Measurements from ENCODE around the gene PRKN.

PRKN gene

DNA sequence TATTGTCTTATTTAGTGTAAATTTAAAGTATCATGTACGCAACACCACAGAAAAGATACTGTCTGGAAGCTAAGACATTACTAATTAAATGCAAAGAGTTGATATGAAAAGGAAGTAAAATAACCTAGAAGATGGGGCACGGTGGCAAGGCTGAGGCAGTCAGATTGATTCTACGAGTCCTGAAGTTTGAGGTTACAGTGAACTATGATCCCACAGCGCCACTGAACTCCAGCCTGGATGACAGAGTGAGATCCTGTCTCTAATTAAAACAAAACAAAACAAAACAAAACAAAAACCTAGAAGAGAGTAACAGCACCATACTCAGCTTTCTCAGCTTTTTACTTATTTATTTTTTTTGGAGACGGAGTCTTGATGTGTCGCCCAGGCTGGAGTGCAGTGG is 199.0 kb downstream of the PRKN start:
- DNase-seq = no peak

DNA sequence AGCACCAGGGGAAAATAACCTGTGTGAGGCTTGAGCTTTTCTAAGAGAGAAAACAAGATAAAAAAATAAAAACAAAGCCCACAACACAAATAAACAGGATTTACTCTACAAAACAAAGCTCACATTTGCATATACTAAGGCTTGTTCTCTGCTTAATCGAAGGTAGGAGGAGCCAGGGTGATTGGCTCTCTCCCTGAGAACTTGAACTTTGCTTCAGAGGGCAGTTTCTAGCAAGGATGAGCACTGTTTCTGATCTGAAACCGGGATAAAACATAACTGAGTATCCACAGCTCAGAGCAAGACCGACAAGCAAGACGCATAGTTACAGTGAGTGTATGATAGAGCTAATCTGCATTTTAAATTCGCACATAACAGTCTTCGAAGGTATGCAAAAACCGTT is 200.6 kb downstream of the PRKN start:
- DNase-seq = no peak

DNA sequence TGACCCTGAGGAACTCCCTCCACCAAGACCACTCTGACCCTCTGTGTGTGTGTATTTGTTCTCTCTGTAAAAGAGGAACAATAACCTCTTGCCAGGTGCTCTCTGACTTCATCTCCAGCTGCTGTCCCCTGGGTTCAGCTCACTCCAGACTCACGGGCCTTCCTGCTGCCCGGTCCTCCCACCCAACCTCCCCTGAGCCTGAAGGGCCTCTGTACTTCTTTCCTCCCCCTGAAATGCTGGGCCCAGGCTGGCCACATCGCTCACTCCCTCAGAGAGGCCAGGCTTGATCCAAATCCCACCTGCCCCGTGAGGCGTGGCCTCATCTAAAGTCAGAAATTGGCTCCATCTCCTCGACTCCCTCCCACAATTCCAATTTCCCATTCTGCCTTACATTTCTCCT is 202.4 kb downstream of the PRKN start:
- DNase-seq = no peak

DNA sequence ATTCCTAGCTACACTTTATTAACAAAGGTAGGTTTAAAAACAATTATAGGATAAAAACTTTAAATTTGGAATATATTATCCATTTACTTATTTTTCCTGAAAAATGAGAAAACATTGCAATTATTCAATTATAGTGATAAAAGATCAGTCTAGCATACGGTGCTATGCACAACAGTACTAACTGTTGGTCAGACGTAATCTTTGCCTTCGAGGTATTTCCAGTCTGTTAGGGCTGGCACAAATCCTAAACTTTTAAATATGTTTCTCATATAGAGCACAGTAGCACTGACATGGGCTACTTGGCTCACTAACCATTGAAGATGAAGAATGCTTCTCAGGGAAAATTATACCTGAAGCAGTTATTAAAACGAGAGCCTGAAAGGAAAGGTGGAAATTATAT is 214.8 kb downstream of the PRKN start:
- no peak for DNase-seq

DNA sequence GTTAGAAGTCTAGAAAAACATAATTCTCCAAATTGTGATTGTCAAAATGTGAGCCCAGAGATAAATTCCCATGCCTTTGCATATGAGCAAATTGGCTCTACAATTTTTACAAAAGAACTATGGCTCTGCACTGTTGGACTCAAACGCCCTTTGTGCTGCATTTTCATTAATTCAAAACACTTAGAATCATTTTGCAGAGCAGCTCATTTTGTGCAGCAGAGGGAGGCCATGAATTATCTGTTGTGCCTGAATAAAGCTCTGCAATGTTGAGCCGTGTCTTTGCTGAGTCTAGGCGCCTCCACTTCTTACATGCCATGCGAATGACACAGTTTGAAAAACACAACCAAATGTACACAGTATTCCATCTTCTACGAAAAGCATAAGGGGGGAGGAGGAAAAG is 230.2 kb downstream of the PRKN start:
- DNase-seq = no peak

DNA sequence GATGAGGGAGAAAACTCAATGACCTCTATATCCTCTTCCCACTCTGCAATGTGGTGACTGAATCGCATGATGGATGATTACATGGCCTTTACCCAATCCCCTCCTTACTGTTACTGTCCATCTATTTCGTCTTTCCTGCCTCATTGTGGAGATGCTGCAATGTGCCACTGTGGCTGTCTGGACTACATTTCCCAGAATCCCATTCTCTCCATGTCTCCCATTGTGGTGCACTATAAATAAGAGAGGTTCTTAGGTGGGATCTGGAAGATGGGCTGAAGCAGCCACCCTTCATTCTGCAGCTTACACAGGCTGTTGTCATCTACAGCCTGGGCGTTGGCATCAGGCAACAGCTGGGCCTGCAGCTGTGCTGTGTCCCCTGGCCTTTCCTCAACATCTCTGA is 233.6 kb downstream of the PRKN start:
- DNase-seq = no peak

DNA sequence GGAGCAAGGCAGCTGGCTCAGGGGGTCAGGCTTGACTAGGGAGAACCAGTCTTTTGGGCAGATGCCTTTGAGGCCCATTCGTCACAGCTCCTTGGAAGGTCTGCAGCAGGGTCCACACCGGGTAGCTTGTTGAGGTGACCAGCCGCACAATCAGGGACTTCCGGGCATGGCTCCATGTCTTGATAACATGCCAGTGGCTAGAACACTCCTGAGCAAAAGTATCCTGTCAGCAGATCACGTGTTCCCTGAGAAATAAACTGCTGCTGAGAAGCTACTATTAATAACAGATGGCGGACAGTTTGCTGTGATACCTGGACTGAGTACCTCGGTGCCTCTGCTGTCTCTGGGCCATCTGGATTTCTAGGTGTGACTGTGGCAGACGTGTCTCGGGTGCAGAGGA is 235.9 kb downstream of the PRKN start:
- no peak for DNase-seq

DNA sequence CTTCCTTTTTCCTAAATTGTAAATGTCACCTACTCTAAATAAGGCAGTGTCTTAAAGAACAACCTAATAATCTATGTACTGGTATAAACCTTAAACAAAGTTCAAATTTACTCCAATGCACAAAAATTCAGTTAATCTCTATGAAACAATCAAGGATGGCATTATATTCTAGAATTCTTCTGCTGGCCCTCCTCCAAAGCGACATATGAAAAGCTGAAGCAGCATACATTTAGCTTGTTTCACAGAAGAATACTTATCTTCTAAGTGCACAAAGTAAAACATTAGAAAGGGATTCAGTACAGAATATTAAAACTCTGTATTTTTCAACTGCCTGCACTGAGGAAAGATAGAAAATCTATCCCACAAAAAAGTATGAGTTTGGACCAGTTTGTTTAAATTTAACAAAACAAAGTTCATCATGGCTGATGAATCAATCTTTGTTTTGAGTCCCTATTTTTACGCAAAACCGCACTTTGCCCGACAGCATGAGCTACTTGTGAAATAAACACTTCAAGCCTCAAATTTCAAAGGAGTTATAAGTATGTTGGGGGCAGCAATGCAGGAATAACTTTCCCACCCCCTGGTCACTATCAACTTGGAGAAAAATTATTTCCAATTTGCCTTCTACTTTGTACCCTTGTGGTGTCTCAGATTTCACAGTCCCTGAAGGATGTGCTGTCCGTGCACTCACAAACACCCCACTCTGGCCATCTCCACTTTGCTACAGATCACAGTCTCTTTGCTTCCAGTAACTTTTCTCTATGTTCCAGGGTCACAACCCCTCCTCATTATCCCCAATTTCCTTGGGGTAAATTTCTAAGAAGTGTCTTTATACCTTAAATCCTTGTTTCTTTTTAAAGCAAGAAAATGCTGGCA is 238.2 kb downstream of the PRKN start:
- no peak for DNase-seq

DNA sequence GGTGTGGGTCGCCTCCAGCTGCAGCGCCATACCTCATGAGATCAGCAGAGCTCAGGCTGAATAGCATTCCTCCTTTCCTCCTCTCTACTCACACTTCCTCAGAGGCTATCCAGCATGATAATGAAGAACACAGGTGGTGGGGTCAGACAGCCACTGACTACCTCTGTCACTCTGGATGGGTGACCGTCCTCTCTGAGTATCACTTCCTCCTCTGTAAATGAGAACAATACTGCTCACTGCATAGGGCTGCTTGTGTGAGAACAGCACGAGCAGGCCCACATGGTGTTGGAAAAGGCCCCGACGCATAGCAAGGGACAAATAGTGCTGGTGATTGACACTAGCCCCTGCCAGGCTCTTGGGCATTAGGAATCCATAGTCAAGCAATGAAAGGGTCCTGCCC is 239.1 kb downstream of the PRKN start:
- DNase-seq = no peak

DNA sequence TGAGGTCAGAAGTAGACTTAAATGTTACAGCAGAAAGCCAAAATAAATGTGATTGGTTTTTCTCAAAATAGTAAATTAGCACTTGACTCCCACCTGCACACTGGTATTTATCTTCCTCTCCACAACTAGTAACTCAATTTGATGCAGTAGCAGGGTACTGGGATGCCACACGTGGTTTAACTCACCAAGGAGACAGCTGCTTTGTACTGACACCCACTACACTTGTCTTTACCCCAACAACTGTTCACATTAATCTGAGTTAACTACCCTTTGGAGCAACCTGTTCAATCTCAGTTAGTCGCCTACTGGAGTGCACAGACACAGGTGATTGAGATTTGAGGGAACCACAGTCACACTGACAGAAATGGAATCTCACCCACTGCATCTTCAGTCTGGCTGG is 242.1 kb downstream of the PRKN start:
- DNase-seq = no peak

DNA sequence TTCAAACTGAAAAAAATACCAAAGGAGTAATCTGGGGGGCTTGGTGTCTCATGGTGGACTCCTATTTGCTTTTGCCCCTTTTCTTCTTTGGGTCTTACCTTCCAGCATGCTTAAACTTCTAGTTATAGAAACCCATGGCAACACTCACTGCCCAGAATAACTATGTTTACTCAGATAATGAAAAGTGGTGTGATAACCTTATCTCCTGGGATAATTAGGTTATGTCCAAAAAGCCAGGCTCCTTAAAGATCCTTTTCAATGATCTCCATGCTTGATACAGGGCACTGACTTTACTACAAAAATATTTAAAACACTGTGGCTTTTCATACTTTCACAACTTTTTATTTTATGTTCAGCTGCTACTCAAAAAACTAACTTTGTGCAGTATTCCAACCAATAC is 245.6 kb downstream of the PRKN start:
- no peak for DNase-seq

DNA sequence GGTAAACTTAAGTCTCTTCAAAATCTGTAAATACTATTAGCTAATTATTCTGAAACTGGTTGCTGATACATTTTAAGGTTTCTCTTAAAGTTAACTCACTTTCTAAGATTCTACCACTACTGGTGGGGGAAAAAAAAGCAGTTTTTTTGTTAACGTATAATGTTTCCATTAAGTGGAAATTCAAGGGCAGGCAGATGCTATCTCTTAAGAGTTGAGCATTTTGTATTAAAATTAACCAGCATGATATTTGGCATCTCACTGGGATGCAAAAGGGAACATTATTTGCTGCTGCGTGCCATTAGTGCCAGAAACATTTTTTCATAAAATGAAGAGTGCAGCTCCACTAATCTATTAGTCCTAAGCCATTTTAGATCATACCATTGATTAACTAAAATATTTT is 246.2 kb downstream of the PRKN start:
- no peak for DNase-seq

DNA sequence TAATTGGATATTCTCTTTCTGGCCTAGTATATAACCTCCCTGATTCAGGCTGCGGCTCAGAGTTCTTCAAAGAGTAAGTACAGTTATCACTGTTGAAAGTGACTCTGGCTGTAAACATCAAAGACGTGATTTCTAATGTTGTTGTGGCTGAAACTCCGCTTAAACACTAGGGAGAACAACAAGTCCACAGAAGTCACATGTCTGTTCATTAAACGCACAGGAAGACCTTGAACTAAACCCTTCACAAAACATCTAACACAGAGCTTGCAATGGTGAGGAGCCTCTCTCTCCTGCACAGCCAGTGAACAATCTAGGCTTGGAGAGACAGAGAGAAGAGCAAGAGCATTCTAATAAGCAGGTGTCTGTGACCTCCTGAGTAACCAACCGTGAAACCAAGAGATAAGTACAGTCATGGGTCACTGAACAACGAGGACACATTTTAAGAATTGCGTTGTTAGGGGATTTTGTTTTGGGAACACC is 249.3 kb downstream of the PRKN start:
- DNase-seq = no peak

DNA sequence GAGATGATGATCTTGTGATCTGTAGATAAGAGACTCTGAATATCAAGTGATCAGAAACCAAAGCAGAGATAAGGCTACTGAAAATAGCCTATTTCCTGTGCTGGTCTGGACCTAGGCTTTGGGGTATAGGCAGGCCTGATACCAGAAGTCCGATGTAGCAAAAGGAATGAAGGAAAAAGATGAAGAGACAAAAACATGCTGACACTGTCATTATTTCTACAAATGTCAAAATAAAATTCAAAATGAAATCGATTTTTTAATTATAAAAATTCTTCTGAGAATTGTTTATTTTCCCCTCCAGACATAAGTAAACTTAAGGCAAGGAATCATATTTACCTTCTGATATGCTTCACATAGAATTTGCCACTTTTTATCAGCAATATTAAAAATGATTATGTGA is 252.8 kb downstream of the PRKN start:
- no peak for DNase-seq

DNA sequence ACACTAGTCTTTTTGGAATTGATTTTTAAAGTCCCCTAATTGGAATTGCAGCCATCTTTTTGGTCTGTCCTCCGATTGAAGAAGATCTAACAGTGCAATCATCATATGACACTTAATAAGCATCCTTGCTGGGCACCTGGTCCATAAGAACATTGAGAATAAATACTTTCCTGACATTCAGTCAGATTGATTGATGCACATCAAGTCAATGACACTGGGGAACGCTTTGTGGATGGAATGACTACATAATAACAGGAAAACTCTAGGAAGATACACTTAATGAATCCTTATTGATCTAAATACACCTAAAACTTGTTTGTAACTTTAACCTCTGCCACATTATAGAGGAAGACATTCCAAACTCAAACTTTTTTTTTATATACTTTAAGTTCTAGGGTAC is 255.7 kb downstream of the PRKN start:
- no peak for DNase-seq

DNA sequence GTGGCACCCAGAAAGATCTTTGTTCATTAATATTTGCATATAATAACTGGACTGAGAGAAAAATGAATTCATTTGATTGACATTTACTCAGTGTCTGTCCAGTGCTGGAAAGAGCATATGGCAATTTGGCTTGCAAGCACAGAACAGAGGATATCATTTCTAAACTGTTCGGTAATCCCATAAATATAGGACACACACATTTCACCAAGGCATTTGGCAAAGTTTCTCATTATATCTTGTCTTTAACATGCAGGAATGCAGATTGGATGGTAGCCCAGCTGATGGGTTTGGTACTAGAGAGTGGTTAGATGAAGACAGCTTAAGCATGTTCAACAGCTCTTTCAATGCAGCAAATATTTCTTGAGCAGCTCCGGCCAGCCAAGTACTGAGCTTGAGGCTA is 259.2 kb downstream of the PRKN start:
- no peak for DNase-seq

DNA sequence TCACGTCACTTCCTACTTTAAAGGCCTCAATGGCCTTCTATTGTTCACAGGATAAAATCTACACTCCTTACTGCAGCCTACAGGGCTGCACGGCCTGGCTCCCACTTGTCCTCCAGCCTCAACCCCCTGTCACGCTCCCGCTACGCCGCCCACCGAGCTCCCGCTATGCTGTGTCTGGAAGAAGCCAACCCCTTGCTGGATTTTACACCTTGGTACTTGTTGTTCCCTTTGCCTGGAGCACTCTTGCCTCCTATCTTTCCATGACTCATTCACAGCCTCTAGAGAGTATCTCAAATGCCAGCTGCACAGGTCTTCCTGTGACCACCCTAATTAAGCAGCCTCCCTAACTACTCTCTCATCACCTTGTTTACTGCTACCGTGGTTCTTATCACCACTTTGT is 259.9 kb downstream of the PRKN start:
- no peak for DNase-seq

DNA sequence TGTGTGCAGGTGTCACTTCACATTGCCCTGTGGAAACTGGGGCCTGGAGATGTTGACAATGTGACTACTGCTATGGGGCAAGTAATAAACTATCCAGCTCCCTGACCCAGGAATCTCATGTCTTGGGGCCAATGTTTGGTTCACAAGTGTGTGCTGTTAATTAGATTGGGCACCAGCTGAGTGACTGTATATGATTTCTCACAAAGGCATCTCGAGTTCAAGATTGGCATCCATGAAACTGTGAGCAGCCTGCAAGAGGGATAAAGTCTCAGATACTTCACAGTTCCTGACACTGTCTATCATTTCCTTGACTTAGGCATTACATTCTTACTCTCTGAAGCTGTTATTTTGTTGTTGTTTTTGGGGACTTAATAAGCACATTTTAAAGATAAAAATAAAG is 264.0 kb downstream of the PRKN start:
- no peak for DNase-seq

DNA sequence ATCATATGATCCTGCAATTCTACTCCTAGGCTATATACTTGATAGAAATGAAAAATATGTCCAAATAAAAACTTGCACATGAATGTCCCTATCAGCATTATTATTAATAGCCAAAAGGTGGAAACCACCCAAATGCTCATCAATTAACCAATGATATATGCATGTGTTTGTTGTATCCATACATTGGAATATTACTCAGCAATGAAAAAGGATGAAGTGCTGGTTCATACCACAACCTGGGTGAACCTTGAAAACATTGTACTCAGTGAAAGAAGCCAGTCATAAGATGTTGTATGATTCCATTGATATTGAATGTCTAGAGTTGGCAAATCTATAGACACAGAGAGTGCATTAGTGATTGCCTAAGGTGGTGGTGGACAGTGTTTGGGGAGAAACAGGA is 267.6 kb downstream of the PRKN start:
- DNase-seq = no peak

DNA sequence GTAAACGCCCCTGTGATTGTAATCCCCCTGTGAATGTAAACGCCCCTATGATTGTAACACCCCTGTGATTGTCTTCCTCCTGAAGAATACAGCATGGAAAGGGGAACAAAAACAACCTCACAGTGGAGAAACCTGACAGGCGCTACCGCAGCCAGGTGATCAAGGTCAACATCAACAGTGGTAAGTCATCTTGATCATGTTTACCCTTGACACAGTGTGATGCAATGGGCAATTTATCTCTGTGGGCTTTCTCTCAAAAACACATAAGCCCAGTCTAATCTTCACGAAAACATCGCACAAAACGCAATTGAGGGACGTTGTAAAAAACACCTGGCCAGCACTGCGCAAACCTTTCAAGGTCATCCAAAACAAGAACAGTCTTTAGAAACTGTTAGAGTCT is 277.2 kb downstream of the PRKN start:
- no peak for DNase-seq

DNA sequence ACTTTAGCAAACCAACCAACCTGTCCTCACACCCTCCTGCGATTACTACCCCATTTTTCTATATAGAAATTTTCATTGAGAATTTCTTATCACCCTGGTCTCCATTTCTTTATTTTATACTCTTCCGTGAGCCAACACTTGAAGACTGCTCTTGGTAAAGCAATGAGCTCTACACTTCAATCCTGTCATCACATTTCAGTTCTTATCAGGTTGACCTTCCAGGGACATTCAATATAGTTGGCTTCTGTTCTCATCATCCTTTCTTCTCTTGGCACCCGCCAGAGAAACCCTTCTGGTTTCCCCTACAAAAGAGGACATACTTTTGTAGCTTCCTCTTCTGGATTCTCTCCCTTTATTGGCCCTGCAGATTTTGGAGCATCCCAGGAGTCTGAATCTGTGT is 279.3 kb downstream of the PRKN start:
- no peak for DNase-seq

DNA sequence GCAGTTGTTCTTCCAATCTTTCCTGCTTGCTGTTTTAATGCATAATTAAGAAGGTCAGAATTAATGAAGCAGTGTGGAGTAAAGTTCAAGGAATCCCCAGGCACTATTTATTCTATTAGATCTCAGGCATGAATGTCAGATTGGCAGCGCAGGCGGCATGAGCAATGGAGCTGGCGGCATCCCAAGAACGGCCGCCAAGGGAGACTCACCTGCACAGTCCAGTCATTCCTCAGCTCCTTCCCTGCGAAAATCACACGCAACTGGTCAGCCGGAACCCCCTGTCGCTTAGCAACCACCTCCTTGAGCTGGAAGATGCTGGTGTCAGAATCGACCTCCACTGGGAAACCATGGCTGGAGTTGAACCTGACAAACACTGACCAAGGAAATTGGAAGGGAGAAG is 284.5 kb downstream of the PRKN start:
- no peak for DNase-seq

DNA sequence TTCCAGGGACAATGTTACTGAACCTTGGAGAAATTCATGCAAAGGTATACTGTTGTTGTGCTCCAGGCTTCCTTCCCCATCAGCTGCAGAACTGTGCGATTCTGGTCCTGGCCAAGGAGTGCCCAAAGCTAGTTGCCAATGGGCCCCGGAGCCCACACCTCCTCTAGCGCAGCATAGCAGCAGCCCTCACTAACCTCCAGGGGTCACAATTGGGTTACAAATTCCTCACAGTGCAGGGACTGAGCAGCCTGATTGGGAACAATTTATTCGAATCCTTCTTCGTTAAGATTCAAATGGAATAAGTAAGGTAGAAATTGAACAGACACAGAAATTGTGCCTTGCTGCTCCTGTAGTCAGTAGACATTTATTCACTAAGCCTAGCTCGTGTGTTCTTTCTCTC is 284.9 kb downstream of the PRKN start:
- no peak for DNase-seq

DNA sequence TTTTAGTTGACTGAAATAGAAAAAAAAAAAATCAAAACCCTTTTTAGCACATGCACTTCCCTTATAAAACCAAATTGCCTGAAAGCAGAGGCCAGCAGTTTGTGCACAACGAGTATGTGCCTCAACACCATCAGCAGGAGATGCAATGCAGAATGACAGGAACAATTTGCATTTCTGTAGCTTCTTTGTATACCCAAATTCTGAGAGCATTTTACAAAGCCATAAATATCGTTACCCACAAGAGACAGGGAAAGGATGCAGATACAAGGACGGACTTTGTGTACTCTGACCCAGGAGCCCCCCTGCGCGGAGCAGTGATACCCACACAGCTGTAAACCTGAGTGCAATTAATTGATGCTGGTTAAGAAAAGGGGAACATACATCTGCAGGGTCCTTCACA is 285.6 kb downstream of the PRKN start:
- no peak for DNase-seq

DNA sequence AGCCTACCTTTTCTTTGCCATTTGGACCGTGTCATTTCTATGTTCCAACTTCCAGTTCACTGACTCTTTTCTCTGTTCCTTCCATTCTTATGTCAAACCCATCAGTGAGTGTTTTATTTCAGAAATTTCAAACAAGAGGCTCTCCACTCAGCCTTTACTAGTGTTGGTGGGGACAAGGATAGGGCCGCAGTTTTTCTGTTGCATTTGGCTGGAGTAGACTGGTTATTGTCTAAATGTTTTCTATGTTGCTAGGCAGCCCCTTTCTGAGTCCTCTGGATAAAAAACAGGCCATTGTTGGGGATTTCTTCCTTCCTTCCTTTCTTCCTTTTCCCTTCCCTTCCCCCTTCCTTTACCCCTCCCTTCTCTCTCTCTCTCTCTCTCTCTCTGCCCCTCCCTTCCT is 288.6 kb downstream of the PRKN start:
- DNase-seq = no peak
